ENCODE measurements around the gene NFATC1. TPM values are rescaled to one million over a fixed set of nuclear protein-coding genes. Genes with fewer than 3 reads are reported as not detected.

The NFATC1 gene
- total RNA-seq, 1 donor from 2014 or later, result 18.5 TPM

- DNase-seq (ENCODE audit: missing footprints) (peak; percentile 60), ATAC-seq (no peak)
- intact Hi-C loops (cut with DNase I), result no loop called here
Measured at GRCh38 chr18:79545255-79545654, 149.5 kb downstream of the NFATC1 start.

- intact Hi-C loops (cut with DNase I), result no loop called here
- no peak for ATAC-seq
- DNase-seq (ENCODE audit: missing footprints), result no peak
Measured at GRCh38 chr18:79545736-79546171, 150.0 kb downstream of the NFATC1 start.

GRCh38 chr18:79546781-79547272 is 151.1 kb downstream of the NFATC1 start:
- DNase-seq (ENCODE audit: missing footprints), result no peak
- ATAC-seq, result no peak
- intact Hi-C loops (cut with DNase I), result no loop called here

- ATAC-seq, result no peak
- intact Hi-C loops (cut with DNase I), result no loop called here
- DNase-seq (ENCODE audit: missing footprints), result no peak
Measured at GRCh38 chr18:79547413-79548076, 151.8 kb downstream of the NFATC1 start.

- DNase-seq (ENCODE audit: missing footprints) (no peak), ATAC-seq (no peak)
- intact Hi-C loops (cut with DNase I), result no loop called here
Measured at GRCh38 chr18:79548077-79548450, 152.3 kb downstream of the NFATC1 start.

- DNase-seq (ENCODE audit: missing footprints) (no peak), ATAC-seq (no peak)
- intact Hi-C loops (cut with DNase I), result no loop called here
Measured at GRCh38 chr18:79548621-79548985, 152.9 kb downstream of the NFATC1 start.

- no peak for ATAC-seq
- intact Hi-C loops (cut with DNase I), result no loop called here
- DNase-seq (ENCODE audit: missing footprints), result no peak
Measured at GRCh38 chr18:79548986-79549637, 153.4 kb downstream of the NFATC1 start.

- ATAC-seq, result no peak
- no peak for DNase-seq (ENCODE audit: missing footprints)
- intact Hi-C loops (cut with DNase I), result no loop called here
Measured at GRCh38 chr18:79549638-79550000, 153.9 kb downstream of the NFATC1 start.

- no peak for ATAC-seq
- no peak for DNase-seq (ENCODE audit: missing footprints)
- intact Hi-C loops (cut with DNase I), result no loop called here
Measured at GRCh38 chr18:79552140-79552631, 156.5 kb downstream of the NFATC1 start.

GRCh38 chr18:79552696-79553095 is 157.0 kb downstream of the NFATC1 start:
- intact Hi-C loops (cut with DNase I), result no loop called here
- no peak for DNase-seq (ENCODE audit: missing footprints)
- no peak for ATAC-seq

- no peak for DNase-seq (ENCODE audit: missing footprints)
- no peak for ATAC-seq
Measured at GRCh38 chr18:79553154-79553553, 157.4 kb downstream of the NFATC1 start.

GRCh38 chr18:79553696-79554095 is 158.0 kb downstream of the NFATC1 start:
- DNase-seq (ENCODE audit: missing footprints) (no peak), ATAC-seq (no peak)
- intact Hi-C loops (cut with DNase I), result no loop called here

More at GRCh38 chr18:79553154-79553553, 157.4 kb downstream of the NFATC1 start:
- intact Hi-C loops (cut with DNase I), result no loop called here

- no peak for ATAC-seq
- no peak for DNase-seq (ENCODE audit: missing footprints)
- intact Hi-C loops (cut with DNase I), result no loop called here
Measured at GRCh38 chr18:79554321-79554720, 158.6 kb downstream of the NFATC1 start.

GRCh38 chr18:79554945-79555645 is 159.4 kb downstream of the NFATC1 start:
- DNase-seq (ENCODE audit: missing footprints) (no peak), ATAC-seq (no peak)
- intact Hi-C loops (cut with DNase I), result no loop called here

- DNase-seq (ENCODE audit: missing footprints) (no peak), ATAC-seq (no peak)
- intact Hi-C loops (cut with DNase I), result no loop called here
Measured at GRCh38 chr18:79555885-79556284, 160.2 kb downstream of the NFATC1 start.

- ATAC-seq (no peak), DNase-seq (ENCODE audit: missing footprints) (no peak)
- intact Hi-C loops (cut with DNase I), result no loop called here
Measured at GRCh38 chr18:79556829-79557585, 161.3 kb downstream of the NFATC1 start.

- DNase-seq (ENCODE audit: missing footprints) (no peak), ATAC-seq (peak; percentile 23)
- intact Hi-C loops (cut with DNase I), result no loop called here
Measured at GRCh38 chr18:79558196-79558932, 162.6 kb downstream of the NFATC1 start.

GRCh38 chr18:79558933-79559416 is 163.2 kb downstream of the NFATC1 start:
- DNase-seq (ENCODE audit: missing footprints), result no peak
- intact Hi-C loops (cut with DNase I), result no loop called here
- no peak for ATAC-seq
